Measurements from ENCODE around the gene PCDHA8.
"Not testable (repeated sequence)": the region's sequence is repeated elsewhere in the genome, so short reads cannot be mapped to it uniquely, and the experiment has no call there.

PCDHA8 gene

GRCh38 chr5:140840978-140841962 lies at the start of gene PCDHA8:
Gene PCDHA8, plus strand, starts transcription at chr5:140841187. Its CDS starts 135 bp downstream, at chr5:140841322.
- no peak for DNase-seq (ENCODE audit: low read depth)

GRCh38 chr5:140794595-140795258 lies 46.3 kb upstream of the PCDHA8 start, which contains the start of gene PCDHA2:
Gene PCDHA2, plus strand, starts transcription at chr5:140794852.
- DNase-seq (ENCODE audit: low read depth), result no peak

- no peak for DNase-seq (ENCODE audit: low read depth)
Measured at GRCh38 chr5:140795259-140795641, 45.7 kb upstream of the PCDHA8 start.

GRCh38 chr5:140796072-140796717 lies 44.8 kb upstream of the PCDHA8 start:
- DNase-seq (ENCODE audit: low read depth), result not testable (repeated sequence)

GRCh38 chr5:140796718-140797095 lies 44.3 kb upstream of the PCDHA8 start:
- no peak for DNase-seq (ENCODE audit: low read depth)

GRCh38 chr5:140800816-140801493 lies 40.0 kb upstream of the PCDHA8 start, which contains the start of gene PCDHA3:
Gene PCDHA3, plus strand, starts transcription at chr5:140801057.
- DNase-seq (ENCODE audit: low read depth), result no peak

- no peak for DNase-seq (ENCODE audit: low read depth)
Measured at GRCh38 chr5:140801494-140801841, 39.5 kb upstream of the PCDHA8 start.

- DNase-seq (ENCODE audit: low read depth), result not testable (repeated sequence)
Measured at GRCh38 chr5:140802381-140802780, 38.6 kb upstream of the PCDHA8 start.

- DNase-seq (ENCODE audit: low read depth), result no peak
Measured at GRCh38 chr5:140802781-140803271, 38.2 kb upstream of the PCDHA8 start.

GRCh38 chr5:140806834-140807775 lies 33.9 kb upstream of the PCDHA8 start, which contains the start of gene PCDHA4:
Gene PCDHA4, plus strand, starts transcription at chr5:140807068.
- DNase-seq (ENCODE audit: low read depth), result no peak

GRCh38 chr5:140808241-140808888 lies 32.6 kb upstream of the PCDHA8 start:
- not testable (repeated sequence) for DNase-seq (ENCODE audit: low read depth)

- DNase-seq (ENCODE audit: low read depth), result no peak
Measured at GRCh38 chr5:140808889-140809291, 32.1 kb upstream of the PCDHA8 start.

GRCh38 chr5:140821375-140822280 lies 19.4 kb upstream of the PCDHA8 start, which contains the start of gene PCDHA5:
Gene PCDHA5, plus strand, starts transcription at chr5:140821613.
- DNase-seq (ENCODE audit: low read depth), result no peak

- no peak for DNase-seq (ENCODE audit: low read depth)
Measured at GRCh38 chr5:140822281-140822629, 18.7 kb upstream of the PCDHA8 start.

- DNase-seq (ENCODE audit: low read depth), result not testable (repeated sequence)
Measured at GRCh38 chr5:140822969-140823368, 18.0 kb upstream of the PCDHA8 start.

GRCh38 chr5:140823475-140823874 lies 17.5 kb upstream of the PCDHA8 start:
- DNase-seq (ENCODE audit: low read depth), result no peak

GRCh38 chr5:140827704-140828361 lies 13.2 kb upstream of the PCDHA8 start, which contains the start of gene PCDHA6:
Gene PCDHA6, plus strand, starts transcription at chr5:140827960. Its CDS starts 132 bp downstream, at chr5:140828092.
- DNase-seq (ENCODE audit: low read depth), result no peak

- no peak for DNase-seq (ENCODE audit: low read depth)
Measured at GRCh38 chr5:140828362-140828737, 12.6 kb upstream of the PCDHA8 start.

All from CMK (cell line).